ENCODE measurements around the gene OBI1.

DNA sequence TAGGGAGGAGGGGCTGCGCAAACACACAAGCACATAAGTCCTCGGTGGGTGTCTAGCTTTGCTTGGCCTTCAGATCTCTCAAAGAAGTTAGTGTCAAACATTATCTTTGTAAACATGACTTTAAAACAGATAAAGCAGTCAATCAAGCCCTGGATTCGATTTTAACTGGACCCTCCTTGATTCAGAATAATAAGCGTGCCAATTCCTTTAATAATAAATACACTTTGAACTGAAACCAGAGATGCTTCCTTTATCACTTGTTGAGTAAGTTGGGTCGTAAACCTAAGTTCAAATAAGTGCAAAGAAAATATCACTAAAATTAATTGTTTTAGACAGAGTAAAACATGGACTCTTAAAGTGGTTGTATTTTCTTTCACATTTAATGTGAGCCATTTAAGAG, 86.5 kb downstream of the OBI1 start:
- TF ChIP-seq, protein P1, sequence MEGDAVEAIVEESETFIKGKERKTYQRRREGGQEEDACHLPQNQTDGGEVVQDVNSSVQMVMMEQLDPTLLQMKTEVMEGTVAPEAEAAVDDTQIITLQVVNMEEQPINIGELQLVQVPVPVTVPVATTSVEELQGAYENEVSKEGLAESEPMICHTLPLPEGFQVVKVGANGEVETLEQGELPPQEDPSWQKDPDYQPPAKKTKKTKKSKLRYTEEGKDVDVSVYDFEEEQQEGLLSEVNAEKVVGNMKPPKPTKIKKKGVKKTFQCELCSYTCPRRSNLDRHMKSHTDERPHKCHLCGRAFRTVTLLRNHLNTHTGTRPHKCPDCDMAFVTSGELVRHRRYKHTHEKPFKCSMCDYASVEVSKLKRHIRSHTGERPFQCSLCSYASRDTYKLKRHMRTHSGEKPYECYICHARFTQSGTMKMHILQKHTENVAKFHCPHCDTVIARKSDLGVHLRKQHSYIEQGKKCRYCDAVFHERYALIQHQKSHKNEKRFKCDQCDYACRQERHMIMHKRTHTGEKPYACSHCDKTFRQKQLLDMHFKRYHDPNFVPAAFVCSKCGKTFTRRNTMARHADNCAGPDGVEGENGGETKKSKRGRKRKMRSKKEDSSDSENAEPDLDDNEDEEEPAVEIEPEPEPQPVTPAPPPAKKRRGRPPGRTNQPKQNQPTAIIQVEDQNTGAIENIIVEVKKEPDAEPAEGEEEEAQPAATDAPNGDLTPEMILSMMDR (IDR thresholded peaks at IDR 0.05) = no peak
- TF ChIP-seq POLR2A (IDR thresholded peaks at IDR 0.05) = no peak
